Activated T-helper 1 cell treated with anti-CD3 and anti-CD28 coated beads, Interleukin-12 subunit alpha, Interleukin-12 subunit beta, Interleukin-2, Interleukin-4 antibody, amounts not matched to agents 30 ng/mL and 10 ng/mL and 1 ng/mL, durations not matched to agents 14 hours and 24 hours and 36 hours (primary cell): Measurements from ENCODE around the gene ZNF416. TPM values are rescaled to one million over a fixed set of nuclear protein-coding genes. Genes with fewer than 3 reads are reported as not detected.

Experiments
- DNase-seq: peaks from one replicate; pipeline ENCODE4 v3.0.0; 2021; ENCODE audit warnings: low spot score
- H3K27ac Mint-ChIP-seq: one replicate; pipeline ENCODE4 v1.8.0; 2021; ENCODE audit warnings: mild to moderate bottlenecking, mixed read lengths
- H3K27me3 Mint-ChIP-seq: one replicate; pipeline ENCODE4 v1.8.0; 2022; ENCODE audit warnings: mild to moderate bottlenecking, moderate library complexity, mixed read lengths; ENCODE audit not compliant: insufficient read depth
- H3K36me3 Mint-ChIP-seq: one replicate; pipeline ENCODE4 v1.8.0; 2021; ENCODE audit warnings: low read depth, mixed read lengths
- H3K4me1 Mint-ChIP-seq: one replicate; pipeline ENCODE4 v1.8.0; 2021; ENCODE audit warnings: low read depth, mixed read lengths
- H3K4me3 Mint-ChIP-seq: one replicate; pipeline ENCODE4 v1.8.0; 2021; ENCODE audit warnings: mild to moderate bottlenecking, moderate library complexity, mixed read lengths
- H3K9me3 Mint-ChIP-seq: one replicate; pipeline ENCODE4 v1.8.0; 2021; ENCODE audit warnings: mixed read lengths
- intact Hi-C: fragments of 100-400 bp; cut with micrococcal nuclease; formaldehyde crosslinking; loops from one replicate; pipeline ENCODE4 v1.15.1; 2024
- total RNA-seq: library from RNA; stranded (reverse); gene quantifications from 2 replicates; pipeline ENCODE4 v1.2.3, GENCODE V29; 2022

The ZNF416 gene
- total RNA-seq: 3.2 and 3.7 TPM in 2 replicates

DNA sequence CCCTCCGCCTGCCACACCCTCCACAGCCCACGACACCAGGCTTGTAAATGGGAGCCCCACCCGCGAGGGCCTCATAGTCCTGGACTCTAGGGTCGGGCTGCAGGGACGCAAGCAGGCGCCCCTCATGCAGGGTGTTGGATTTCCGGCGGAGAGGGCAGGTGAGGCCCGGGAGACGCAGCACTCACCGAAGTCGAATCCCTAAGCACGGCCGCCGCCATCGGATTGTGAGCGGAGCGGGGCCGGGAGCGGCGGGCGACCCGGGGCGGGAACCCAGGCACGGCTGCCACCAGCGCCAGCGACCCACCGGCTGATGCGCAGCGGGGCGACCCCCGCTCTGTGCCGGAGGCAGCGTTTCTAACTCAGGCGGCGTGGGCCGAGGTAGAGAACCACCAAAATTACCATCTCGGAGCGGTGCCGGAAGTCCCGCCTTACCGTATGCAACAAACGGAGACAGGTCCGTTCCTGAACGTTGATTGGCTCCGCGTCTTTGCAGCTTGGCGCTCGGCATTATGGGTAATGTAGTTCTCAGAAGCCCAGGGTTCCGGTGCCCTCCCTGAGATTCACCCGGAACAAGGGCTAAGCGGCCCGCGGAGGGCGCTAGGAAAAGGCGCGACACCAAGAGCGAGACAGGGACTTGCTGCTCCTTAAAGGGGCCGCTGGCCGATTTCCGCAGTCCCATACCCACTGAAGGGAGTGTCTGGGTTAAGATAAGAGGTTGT is at the start of gene ZNF416:
Gene ZNF416, minus strand, starts transcription at position 425 of the 719 bp plus-strand sequence. Its CDS starts 207 bp downstream, at position 218.
- intact Hi-C loops: loop anchor here (1.0 to 2.0 kb wide), 21 partner anchors 19 to 1438 kb away; partner anchors contain the start of genes TRAPPC2B, ZNF134, ZNF17 and ZNF211
- peak within 1 kb of the TSS; percentile 74 for H3K27ac Mint-ChIP-seq
- H3K9me3 Mint-ChIP-seq: peaks cover 68% of the 10 kb centered on the region
- peaks cover 18% of the 10 kb centered on the region for H3K4me1 Mint-ChIP-seq
- peak; percentile 94 for DNase-seq
- H3K27me3 Mint-ChIP-seq: no peaks in the 10 kb centered on the region
- H3K4me3 Mint-ChIP-seq: peak within 1 kb of the TSS; percentile 80
- peaks cover 40% of the 10 kb centered on the region for H3K36me3 Mint-ChIP-seq

DNA sequence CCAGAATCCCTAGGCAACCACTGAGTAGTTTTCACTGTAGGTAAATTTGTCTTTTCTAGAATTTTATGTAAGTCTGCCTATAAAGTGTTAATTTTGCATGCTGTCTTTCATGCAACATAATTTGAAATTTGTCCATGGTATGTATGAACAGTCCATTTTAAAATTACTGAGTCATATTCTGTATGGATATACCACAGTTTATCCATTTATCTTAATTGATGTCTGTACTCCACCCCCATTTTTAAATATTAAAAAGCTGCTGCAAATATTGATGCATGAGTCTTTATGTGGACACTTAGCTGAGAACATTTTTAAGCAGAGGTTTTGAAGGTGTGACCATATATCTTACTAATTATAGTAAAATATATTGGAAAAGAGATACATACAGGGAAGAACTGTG is 44.4 kb upstream of the ZNF416 start:
- Mint-ChIP-seq H3K27me3 (no peaks in the 10 kb centered on the region), H3K27ac (no peak overlapping the region), H3K36me3 (peaks cover 53% of the 10 kb centered on the region), H3K4me3 (no peak overlapping the region), H3K4me1 (no peaks in the 10 kb centered on the region), H3K9me3 (peaks cover 72% of the 10 kb centered on the region)
- DNase-seq: no peak
- intact Hi-C loops: loop anchor here (5.0 kb wide), 1 partner anchor 511 kb away; no protein-coding TSS in a partner anchor

DNA sequence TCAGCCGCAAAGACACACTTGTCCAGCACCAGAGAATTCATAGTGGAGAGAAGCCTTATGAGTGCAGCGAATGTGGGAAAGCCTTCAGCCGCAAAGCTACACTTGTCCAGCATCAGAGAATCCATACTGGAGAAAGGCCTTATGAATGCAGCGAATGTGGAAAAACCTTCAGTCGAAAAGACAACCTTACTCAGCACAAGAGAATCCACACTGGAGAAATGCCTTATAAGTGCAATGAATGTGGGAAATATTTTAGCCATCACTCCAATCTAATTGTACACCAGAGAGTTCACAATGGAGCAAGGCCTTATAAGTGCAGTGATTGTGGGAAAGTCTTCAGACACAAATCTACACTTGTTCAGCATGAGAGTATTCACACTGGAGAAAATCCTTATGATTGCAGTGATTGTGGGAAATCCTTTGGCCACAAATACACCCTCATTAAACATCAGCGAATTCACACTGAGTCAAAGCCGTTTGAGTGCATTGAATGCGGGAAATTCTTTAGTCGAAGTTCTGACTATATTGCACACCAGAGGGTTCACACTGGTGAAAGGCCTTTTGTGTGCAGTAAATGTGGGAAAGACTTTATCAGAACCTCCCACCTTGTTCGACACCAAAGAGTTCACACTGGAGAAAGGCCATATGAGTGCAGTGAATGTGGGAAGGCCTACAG is 42.1 kb upstream of the ZNF416 start:
- H3K27ac Mint-ChIP-seq: no peak overlapping the region
- intact Hi-C loops: loop anchor here (5.0 kb wide), 1 partner anchor 509 kb away; no protein-coding TSS in a partner anchor
- DNase-seq: no peak
- peaks cover 81% of the 10 kb centered on the region for H3K9me3 Mint-ChIP-seq
- H3K4me3 Mint-ChIP-seq: no peak overlapping the region
- H3K36me3 Mint-ChIP-seq: peaks cover 71% of the 10 kb centered on the region
- H3K4me1 Mint-ChIP-seq: no peaks in the 10 kb centered on the region
- H3K27me3 Mint-ChIP-seq: no peaks in the 10 kb centered on the region

DNA sequence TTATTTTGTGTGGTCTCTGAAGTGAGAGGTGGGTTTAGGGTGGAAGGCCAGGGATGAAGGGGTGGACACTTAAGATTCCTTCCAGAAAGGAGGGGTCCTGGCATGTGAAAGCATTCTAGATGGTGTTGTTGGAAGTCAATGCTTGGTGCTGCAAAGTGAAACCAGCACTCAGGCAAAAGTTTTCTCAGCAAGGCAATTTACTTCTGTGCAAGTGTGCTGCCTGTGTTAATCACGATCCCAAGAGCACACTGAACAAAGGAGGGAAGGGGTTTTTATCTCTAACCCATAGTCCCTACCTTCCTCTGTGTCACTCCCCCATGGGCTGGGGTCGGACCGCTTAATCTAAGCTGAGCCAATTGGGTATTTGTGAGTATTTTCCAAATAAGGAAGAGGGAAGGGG is 36.6 kb upstream of the ZNF416 start:
- H3K36me3 Mint-ChIP-seq: peaks cover 54% of the 10 kb centered on the region
- intact Hi-C loops: loop anchor here (10.0 kb wide), 1 partner anchor 539 kb away; the partner anchor contains the start of gene ZNF329

DNA sequence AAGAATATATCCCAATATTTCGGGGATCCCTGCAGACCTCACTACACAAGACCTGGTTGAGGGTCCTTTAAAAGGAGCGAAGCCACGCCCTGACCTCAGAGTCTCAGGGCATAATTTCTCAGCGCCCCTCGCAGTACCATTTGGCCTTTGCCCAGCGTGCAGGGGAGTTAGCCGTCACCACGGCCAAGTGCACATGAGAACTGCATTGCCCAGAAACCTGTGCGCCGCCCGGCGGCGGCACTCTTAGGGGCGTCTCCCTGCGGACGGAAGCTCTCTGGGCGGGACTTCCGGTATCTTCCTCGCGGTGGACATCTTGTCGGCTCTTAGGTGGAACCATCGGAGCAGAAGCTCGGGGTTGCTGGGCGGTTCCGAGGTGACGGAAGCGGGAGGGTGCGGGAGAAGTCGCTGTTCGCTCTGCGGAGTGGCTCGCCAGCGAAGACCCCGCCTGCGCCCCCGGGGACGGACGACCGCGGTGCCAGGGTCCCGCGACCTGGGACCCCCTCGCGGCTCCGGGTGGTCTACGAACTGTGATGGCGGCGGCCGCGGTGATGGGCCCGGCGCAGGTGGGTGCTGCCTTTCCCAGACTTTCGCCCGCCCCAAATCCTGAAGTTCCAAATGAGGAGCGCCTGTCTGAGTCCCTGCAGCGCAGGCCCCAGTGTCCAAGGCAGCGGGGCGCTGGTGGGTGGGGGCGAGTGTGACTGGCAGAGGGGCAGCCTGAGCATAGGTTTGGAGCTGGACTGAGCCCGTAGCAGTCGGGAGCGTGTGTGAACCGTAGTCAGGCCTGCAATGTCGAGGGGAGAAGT is 35.4 kb upstream of the ZNF416 start, which contains the start of gene ZNF134:
Gene ZNF134, plus strand, starts transcription at position 302 of the 803 bp plus-strand sequence. CDS start 5,227 bp downstream, outside the sequence.
- Mint-ChIP-seq H3K36me3 (peaks cover 42% of the 10 kb centered on the region), H3K27me3 (no peaks in the 10 kb centered on the region), H3K9me3 (peaks cover 71% of the 10 kb centered on the region), H3K4me3 (peak within 1 kb of the TSS; percentile 90), H3K4me1 (peaks cover 11% of the 10 kb centered on the region), H3K27ac (peak within 1 kb of the TSS; percentile 78)
- intact Hi-C loops: loop anchor here (1.0 to 10.0 kb wide), 12 partner anchors 15 to 541 kb away; partner anchors contain the start of genes ZNF17, ZNF211, ZNF329 and ZNF417
- DNase-seq: peak; percentile 84

More for the DNA sequence above, 36.6 kb upstream of the ZNF416 start:
- DNase-seq: no peak
- peaks cover 83% of the 10 kb centered on the region for H3K9me3 Mint-ChIP-seq
- peak overlapping the region; percentile 90 for H3K4me3 Mint-ChIP-seq
- no peaks in the 10 kb centered on the region for H3K27me3 Mint-ChIP-seq
- H3K4me1 Mint-ChIP-seq: peaks cover 11% of the 10 kb centered on the region
- H3K27ac Mint-ChIP-seq: peak overlapping the region; percentile 72

DNA sequence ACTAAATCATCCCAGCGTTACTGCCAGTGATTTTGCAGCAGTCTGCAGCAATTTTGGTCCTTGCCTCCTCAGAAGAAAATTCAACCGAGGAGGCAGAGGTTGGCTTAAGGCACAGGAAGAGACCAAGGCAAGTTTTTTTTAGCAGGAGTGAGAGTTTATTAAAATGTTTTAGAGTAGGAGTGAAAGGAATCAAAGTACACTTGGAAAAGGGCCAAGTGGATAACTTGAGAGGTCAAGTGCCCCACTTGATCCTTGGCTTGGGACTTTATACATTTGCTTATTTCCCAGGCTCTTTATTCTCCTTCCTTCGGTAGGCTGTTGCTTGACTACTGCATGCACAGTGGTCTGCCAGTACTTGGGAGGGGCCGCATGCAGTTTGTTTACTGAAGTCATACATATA is 32.4 kb upstream of the ZNF416 start:
- peaks cover 74% of the 10 kb centered on the region for H3K9me3 Mint-ChIP-seq
- intact Hi-C loops: loop anchor here (10.0 kb wide), 1 partner anchor 544 kb away; the partner anchor contains the start of gene ZNF329
- no peak overlapping the region for H3K27ac Mint-ChIP-seq

DNA sequence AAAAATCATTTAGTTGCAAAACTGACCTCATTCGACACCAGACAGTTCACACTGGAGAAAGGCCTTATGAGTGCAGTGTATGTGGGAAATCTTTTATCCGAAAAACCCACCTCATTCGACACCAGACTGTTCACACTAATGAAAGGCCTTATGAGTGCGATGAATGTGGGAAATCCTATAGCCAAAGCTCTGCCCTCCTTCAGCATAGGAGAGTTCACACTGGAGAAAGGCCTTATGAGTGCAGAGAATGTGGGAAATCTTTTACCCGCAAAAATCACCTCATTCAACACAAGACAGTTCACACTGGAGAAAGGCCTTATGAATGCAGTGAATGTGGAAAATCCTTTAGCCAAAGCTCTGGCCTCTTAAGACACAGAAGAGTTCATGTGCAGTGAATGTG is 28.2 kb upstream of the ZNF416 start:
- no peak overlapping the region for H3K27ac Mint-ChIP-seq
- no peaks in the 10 kb centered on the region for H3K27me3 Mint-ChIP-seq
- DNase-seq: no peak
- H3K36me3 Mint-ChIP-seq: peaks cover 53% of the 10 kb centered on the region
- intact Hi-C loops: no loop called here
- H3K4me1 Mint-ChIP-seq: no peaks in the 10 kb centered on the region
- peaks cover 76% of the 10 kb centered on the region for H3K9me3 Mint-ChIP-seq
- H3K4me3 Mint-ChIP-seq: no peak overlapping the region

More for the DNA sequence above, 32.4 kb upstream of the ZNF416 start:
- Mint-ChIP-seq H3K27me3 (no peaks in the 10 kb centered on the region), H3K4me1 (peaks cover 11% of the 10 kb centered on the region), H3K36me3 (peaks cover 36% of the 10 kb centered on the region), H3K4me3 (no peak overlapping the region)
- DNase-seq: no peak

DNA sequence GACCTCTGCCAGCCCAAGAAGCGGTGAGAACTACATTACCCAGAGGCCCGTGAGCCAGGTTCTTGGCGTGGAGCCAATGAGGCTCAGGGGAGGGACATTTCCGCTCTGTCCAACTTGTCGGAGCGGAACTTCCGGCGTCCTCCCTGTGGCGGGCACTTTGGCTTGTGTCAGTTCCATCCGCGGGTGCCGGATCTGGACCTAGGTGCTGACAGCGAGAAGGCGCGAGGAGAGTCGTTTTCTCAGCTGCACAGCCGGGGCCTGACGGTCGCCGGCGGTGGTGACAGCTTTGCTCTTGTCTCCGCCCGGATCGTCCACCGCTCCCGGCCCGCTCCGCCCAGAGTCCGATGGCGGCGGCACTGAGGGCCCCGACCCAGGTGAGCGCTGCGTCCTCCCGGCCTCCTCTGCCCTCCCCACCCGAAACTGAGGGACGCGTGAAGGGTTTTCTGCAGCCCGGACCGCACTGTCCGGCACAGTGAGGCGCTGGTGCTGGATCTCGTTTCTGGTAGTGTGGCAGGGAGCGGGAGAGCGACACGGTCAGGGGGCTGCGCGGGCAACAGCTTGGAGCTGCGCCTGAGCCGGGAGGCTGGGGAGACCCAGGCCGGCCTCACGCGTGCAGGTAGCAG is 21.2 kb upstream of the ZNF416 start, which contains the start of gene ZNF530:
Gene ZNF530, plus strand, starts transcription at position 125 of the 623 bp plus-strand sequence. CDS start 4,461 bp downstream, outside the sequence.
- intact Hi-C loops: loop anchor here (1.0 kb wide), 4 partner anchors 14 to 41 kb away; partner anchors contain the start of genes ZNF134, ZNF211 and ZNF550
- peak; percentile 78 for DNase-seq
- Mint-ChIP-seq H3K36me3 (peaks cover 34% of the 10 kb centered on the region), H3K4me3 (peak within 1 kb of the TSS; percentile 85), H3K9me3 (peaks cover 61% of the 10 kb centered on the region), H3K27ac (peak within 1 kb of the TSS; percentile 58), H3K4me1 (peaks cover 16% of the 10 kb centered on the region), H3K27me3 (no peaks in the 10 kb centered on the region)

DNA sequence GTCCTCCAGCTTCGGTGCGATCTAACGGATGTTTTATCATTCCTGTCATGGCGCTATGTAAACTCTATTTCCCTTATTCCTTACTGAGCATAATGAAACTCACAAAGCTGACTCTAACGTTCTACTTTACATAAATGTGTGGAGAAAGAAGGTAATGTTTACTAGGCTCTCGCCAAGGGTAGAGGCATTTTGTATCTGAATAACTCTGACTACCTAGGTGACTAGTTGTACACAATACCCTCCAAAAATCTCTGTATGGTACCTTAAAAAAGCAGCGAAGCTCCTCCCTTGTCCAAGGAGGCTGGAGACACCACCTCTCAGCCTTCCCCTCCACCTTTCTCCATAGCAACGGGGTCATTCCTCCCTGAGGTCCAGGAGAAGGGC is 20.7 kb upstream of the ZNF416 start:
- Mint-ChIP-seq H3K9me3 (peaks cover 61% of the 10 kb centered on the region), H3K36me3 (peaks cover 29% of the 10 kb centered on the region), H3K27me3 (no peaks in the 10 kb centered on the region), H3K27ac (peak overlapping the region; percentile 58), H3K4me1 (peaks cover 16% of the 10 kb centered on the region), H3K4me3 (peak overlapping the region; percentile 85)
- intact Hi-C loops: loop anchor here (1.0 kb wide), 4 partner anchors 15 to 40 kb away; partner anchors contain the start of genes ZNF134, ZNF211 and ZNF550
- DNase-seq: no peak

DNA sequence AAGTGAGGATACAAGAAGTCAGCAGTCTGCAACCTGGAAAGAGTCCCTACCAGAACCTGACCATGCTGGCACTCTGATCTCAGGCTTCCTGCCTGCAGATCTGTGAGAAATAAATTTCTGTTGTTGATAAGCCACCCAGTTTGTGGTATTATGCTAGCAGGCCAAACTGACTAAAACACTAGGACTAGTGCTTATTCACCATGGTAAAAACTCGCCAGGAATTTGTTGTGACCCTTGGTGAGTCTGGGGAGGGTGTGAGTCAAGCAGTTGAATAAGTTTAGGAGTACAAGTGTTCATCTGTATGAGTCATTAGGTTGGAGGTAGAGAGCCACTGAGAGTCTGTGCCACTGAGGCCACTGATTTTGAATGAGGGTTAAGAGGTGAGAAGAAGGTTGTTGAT is 8.8 kb upstream of the ZNF416 start:
- DNase-seq: no peak
- Mint-ChIP-seq H3K27me3 (no peaks in the 10 kb centered on the region), H3K4me1 (peaks cover 16% of the 10 kb centered on the region), H3K27ac (no peak overlapping the region), H3K4me3 (no peak overlapping the region), H3K36me3 (peaks cover 59% of the 10 kb centered on the region), H3K9me3 (peaks cover 77% of the 10 kb centered on the region)
- intact Hi-C loops: no loop called here

DNA sequence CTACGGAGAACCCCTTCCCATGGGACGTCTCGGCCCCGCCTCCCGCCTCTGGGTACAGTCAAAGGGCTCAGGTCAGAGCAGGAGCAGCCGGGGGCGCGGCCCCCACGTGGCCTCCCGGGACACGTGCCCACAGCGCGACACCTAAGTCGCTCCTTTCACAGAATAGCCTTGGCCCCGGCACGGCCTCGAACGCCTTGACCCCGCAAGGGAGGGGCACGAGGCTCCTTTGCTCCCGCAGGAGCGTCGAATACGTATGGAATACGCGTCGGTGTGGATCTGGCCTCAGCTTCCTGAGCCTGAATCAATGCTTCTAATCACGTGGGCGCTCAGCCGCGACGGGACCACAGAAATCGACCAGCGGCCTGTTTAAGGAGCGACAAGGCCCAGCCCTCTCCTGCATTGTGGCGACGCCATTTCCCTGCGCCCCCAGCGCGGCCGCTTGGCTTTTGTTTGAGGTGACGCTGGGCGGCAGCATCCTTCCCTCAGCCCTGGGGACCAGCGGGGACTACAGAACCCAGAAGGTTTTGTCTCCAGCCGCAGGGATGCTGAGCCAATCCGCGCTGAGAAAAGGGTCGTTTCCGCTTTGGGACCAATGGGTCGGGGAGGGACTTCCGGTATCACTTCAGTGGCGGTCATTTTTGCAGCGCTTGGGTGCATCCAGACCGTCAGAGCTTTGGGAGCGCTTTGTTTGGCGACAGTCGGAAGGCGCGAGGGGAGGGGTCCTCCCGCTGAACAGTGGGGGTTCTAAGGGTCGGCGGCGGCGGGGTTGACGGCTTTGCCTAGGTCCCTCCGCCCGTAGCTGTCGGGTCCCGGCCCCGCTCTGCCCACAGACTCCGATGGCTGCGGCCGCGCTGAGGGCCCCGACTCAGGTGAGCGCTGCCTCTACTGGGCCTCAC is 5.1 kb upstream of the ZNF416 start, which contains the start of gene ZIK1:
Gene ZIK1, plus strand, starts transcription at position 625 of the 896 bp plus-strand sequence. Its CDS starts 212 bp downstream, at position 837.
- Mint-ChIP-seq H3K27ac (peak within 1 kb of the TSS; percentile 81), H3K27me3 (no peaks in the 10 kb centered on the region), H3K4me1 (peaks cover 20% of the 10 kb centered on the region), H3K36me3 (peaks cover 29% of the 10 kb centered on the region), H3K9me3 (peaks cover 68% of the 10 kb centered on the region), H3K4me3 (peak within 1 kb of the TSS; percentile 92)
- intact Hi-C loops: loop anchor here (1.0 kb wide), 1 partner anchor 98 kb away; the partner anchor contains the start of gene ZNF551
- DNase-seq: peak; percentile 81
